ENCODE data around the gene SLX4IP. TPM values are rescaled to one million over a fixed set of nuclear protein-coding genes. Genes with fewer than 3 reads are reported as not detected.

SLX4IP gene
- total and polyA plus RNA-seq, 2 of the 13 experiments (the other 11 are each of a cell fraction or from before 2014, with no cell fraction given), result 3.6 to 7.3 TPM

DNA sequence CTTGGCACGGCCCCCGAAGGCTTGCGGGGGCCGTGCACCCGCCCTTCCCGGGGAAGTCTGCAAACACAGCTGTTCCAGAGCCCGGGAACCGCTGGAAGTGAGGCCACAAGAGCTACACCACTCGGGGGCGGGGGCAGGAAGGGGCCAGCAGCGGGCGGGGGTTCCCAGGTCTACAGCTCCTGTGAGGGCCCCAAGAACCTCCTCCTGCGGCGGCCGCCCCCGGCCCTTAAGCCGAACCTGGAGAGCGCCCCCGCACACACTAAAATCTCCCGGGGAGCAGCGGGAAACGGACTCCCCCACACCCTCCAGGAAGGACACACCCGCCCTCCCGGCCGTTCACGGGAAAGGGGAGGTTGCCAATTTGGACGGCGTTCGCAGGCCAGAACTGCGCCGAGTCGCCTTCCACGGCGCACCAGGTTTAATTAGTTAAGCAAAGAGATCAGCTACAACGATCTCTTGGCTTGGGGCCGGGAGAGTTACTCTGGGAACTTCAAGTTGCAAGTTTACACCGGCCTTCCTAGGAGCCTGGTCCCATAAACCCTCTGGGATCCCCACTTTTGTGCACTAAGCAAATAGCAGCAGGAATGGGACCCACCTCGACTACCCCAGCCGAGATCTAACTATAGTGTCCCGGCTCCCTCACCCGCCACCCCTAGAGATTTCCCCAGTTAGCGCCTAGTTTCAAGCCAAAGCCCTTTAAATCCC lies 237.0 kb downstream of the SLX4IP start (continued):
- TF ChIP-seq SALL1 (CRISPR knock-in tag; IDR thresholded peaks at IDR 0.05) (no peak), FOXA3 (CRISPR knock-in tag; IDR thresholded peaks at IDR 0.05) (no peak; the same call in 1 of the 2 replicates), ZNF768 (CRISPR knock-in tag; IDR thresholded peaks at IDR 0.05) (no peak; the same call in 1 of the 2 replicates), RBM39 (IDR thresholded peaks at IDR 0.05; ENCODE audit: low read depth, low read length, poor library complexity, severe bottlenecking) (no peak), ZNF7 (CRISPR knock-in tag; IDR thresholded peaks at IDR 0.05) (0 out of 2 replicates have a peak, but pooled peaks have one; percentile 7), FOXP1 (IDR thresholded peaks at IDR 0.05) (no peak), FOXP1 (CRISPR knock-in tag; IDR thresholded peaks at IDR 0.05) (no peak), ZNF564 (CRISPR knock-in tag; IDR thresholded peaks at IDR 0.05) (no peak), HHEX (CRISPR knock-in tag; IDR thresholded peaks at IDR 0.05) (no peak), ZBTB43 (CRISPR knock-in tag; conservative IDR thresholded peaks at IDR 0.05) (no peak), ZEB1 (IDR thresholded peaks at IDR 0.05; ENCODE audit: insufficient replicate concordance, low read depth) (peak; percentile 77), MNT (IDR thresholded peaks at IDR 0.05) (no peak), EP300 (IDR thresholded peaks at IDR 0.05; ENCODE audit: low read depth in 2 of 2, low read length in 2 of 2) (no peak), EP300 (CRISPR knock-in tag; IDR thresholded peaks at IDR 0.05; ENCODE audit: borderline replicate concordance) (no peak), STAG1 (CRISPR knock-in tag; IDR thresholded peaks at IDR 0.05) (no peak; the same call in 1 of the 2 replicates), ZNF792 (CRISPR knock-in tag; IDR thresholded peaks at IDR 0.05) (no peak; the same call in 1 of the 2 replicates), RXRA (CRISPR knock-in tag; IDR thresholded peaks at IDR 0.05) (no peak), GRHL1 (CRISPR knock-in tag; conservative IDR thresholded peaks at IDR 0.05) (no peak), TERF1 (CRISPR knock-in tag; IDR thresholded peaks at IDR 0.05) (no peak), ZNF780A (CRISPR knock-in tag; IDR thresholded peaks at IDR 0.05) (no peak), ZNF747 (CRISPR knock-in tag; IDR thresholded peaks at IDR 0.05; ENCODE audit: borderline replicate concordance) (no peak), ZSCAN22 (CRISPR knock-in tag; IDR thresholded peaks at IDR 0.05) (no peak), SAP130 (CRISPR knock-in tag; IDR thresholded peaks at IDR 0.05; ENCODE audit: low read depth) (no peak), BRCA1 (CRISPR knock-in tag; IDR thresholded peaks at IDR 0.05) (no peak), PHF5A (CRISPR knock-in tag; IDR thresholded peaks at IDR 0.05; ENCODE audit: low read depth, unreplicated experiment) (no peak)
- TF ChIP-seq, protein P1, sequence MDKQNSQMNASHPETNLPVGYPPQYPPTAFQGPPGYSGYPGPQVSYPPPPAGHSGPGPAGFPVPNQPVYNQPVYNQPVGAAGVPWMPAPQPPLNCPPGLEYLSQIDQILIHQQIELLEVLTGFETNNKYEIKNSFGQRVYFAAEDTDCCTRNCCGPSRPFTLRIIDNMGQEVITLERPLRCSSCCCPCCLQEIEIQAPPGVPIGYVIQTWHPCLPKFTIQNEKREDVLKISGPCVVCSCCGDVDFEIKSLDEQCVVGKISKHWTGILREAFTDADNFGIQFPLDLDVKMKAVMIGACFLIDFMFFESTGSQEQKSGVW (CRISPR knock-in tag; IDR thresholded peaks at IDR 0.05; ENCODE audit: borderline replicate concordance), result no peak
